ENCODE results near the gene GPR183.

GPR183 gene, protein sequence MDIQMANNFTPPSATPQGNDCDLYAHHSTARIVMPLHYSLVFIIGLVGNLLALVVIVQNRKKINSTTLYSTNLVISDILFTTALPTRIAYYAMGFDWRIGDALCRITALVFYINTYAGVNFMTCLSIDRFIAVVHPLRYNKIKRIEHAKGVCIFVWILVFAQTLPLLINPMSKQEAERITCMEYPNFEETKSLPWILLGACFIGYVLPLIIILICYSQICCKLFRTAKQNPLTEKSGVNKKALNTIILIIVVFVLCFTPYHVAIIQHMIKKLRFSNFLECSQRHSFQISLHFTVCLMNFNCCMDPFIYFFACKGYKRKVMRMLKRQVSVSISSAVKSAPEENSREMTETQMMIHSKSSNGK
- 259 to 467 reads per million in 2 donors for total RNA-seq

DNA sequence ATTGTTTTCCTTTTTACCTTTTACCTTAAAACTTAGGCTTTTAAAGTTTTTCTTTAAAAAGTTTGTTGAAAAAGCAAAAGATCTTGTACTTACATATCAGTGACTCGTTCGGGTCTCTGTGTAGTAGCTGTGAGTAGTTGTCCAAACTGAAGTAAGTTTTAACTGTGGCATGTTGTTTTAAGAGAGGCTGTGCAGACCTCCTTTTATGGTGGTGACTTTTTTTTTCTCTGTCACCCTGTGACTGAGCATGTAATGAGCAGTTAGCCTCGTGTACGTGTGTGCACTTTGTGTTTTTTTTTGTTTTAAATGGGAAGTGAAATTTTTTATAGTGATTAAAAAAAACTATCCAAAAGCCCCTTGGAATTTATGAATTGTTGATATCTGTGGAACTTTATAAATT lies at the start of gene GPR183:
TSS of gene GPR183 (minus strand) at position 153 of the 400 bp plus-strand sequence. CDS start 11,254 bp downstream, outside the sequence.
- DNase-seq = no peak

DNA sequence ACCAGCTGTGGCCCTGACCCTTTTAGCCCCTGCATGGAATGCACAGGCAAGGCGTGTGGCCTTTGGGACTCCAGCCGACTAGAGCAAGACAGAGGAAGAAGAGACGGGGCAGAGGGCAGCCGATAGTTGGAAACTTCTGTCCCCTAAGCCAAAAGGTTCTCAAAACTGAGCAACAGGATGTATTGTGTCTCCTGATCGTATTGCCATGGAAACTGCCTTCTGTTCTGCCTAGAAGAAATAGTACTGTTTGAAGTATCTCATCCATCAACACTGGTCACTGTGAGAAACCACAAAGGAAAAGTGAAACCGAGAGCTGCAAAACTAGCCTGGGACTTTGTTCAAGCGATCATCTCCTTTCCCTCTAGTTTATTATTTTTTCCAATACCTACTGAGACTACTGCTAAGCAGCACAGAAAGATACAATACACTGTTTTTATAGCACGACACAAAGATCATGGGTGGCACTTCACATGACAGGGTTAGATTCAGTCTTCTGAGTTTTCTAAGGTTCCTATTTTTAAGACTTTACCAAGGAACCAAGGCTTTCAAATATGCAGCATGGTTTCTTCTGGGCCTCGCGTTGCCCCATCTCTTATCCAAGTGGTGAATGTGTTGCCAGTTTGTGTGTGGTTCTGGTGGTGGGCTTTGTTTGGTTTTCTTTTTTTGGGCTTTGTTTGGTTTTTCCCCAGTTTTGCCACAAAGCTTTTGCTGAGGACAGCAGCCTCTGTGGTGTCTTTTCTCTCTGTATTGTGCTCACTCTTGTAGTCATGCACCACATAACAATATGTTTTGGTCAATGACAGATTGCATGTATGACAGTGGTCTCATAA lies 49.3 kb upstream of the GPR183 start:
- peak; percentile 47 for DNase-seq

DNA sequence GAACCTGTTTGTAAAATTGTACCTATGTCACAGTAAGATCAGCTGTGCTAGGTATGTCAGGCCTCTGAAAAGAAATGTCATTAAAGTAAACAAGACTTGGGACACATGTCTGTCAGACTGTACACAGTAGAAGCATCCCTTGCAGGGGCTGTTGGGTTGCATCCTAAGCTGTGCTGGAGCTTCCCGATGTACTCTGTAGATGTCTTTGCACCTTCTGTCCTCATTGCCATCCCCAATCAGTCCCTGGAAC lies 48.7 kb upstream of the GPR183 start:
- DNase-seq = no peak

DNA sequence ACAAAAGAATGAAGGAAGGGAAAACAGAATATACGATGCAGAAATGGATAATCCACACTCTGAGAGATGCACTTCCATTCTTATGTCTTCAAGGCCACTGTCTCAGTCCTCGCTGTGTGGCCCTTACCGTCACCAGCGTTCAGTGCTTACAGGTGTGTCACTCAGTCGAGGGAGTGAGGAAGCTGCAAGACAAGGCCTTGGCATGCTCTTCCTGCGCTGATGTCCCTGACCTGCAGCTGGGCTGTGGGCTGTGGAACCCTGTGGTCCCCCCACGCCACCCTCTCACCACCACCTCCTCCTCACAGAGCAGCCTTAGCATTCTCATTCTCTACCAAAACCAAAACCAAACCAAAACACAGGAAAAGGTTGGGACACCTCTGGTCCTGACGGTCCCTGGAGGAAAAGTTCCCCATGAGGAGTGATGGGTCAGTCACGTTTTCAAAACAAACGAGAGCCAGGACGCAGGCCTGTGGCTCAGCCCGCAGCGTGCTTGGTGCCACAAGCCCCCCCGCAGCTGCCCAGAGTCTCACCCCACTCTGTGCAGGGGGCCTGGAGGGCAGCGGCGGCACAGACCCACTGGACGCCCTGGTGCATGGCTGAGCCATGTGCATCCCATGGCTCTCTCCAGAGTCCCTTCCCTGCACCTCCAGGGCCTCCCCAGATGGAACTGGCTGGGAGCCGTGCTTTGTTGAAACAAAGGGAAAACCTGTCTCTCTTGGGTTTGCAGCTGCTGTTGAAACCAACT lies 48.2 kb upstream of the GPR183 start:
- no peak for DNase-seq

DNA sequence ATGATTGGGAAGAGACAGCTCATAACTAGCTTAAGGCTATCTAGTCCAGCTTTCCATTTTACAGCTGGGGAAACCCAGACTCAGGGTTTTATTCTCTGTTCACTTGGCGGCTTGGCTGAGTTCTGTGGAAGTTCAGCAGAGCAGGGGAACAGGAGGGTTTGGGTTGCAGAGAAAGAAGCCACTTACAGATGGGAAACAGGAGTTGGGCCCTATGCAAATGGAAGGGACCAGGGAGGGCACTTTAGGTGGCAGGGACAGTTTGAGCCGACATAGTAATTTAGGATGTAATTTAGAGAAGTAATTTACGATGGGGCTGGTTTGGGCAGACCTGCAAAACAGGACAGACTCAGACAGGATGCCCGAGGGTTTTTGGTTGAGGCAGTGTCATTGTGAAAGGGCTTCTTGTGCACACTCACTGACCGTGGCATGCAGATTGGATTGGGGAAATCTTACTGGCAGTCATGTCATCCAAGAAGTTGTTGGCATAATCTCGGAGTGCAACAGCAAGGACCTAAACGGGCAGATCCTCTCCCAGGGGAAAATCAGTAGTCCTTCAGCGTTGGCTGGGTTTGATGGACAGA lies 47.3 kb upstream of the GPR183 start:
- DNase-seq = no peak

DNA sequence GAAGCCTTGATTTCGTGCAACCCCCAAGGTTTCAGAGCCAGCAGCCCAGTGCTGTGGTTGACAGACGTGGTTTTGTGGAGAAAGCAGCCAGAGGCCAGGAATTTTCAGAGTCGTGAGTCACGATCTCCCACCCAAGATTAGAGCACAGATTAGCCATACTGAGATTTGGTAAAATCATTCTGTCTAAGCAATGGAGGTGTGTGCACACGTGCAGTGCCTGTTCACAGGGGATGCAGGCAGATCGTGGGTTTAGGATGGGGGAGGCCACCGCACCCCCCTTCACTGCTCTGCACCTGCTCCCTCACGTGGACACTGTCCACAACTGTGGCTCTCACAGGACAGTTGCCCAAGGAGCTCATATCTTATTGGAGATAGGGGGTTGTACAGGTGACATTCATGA lies 46.6 kb upstream of the GPR183 start:
- no peak for DNase-seq

DNA sequence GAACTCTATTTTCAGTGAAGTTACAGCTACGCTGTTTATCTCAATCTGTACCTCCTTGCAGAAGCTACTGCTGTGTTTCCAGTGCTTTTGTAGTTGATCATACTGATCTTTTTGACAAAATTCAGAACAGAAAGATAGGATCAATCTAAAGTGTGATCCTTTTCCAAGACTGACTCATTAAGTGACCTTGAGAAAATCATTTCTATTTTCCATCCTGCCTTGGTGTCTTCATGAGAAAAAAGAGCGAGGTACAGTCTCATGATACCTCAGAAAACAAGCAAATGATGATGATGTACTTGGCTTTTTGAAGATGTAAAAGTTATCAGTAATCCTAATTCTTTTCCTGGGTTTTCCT lies 46.0 kb upstream of the GPR183 start:
- no peak for DNase-seq

DNA sequence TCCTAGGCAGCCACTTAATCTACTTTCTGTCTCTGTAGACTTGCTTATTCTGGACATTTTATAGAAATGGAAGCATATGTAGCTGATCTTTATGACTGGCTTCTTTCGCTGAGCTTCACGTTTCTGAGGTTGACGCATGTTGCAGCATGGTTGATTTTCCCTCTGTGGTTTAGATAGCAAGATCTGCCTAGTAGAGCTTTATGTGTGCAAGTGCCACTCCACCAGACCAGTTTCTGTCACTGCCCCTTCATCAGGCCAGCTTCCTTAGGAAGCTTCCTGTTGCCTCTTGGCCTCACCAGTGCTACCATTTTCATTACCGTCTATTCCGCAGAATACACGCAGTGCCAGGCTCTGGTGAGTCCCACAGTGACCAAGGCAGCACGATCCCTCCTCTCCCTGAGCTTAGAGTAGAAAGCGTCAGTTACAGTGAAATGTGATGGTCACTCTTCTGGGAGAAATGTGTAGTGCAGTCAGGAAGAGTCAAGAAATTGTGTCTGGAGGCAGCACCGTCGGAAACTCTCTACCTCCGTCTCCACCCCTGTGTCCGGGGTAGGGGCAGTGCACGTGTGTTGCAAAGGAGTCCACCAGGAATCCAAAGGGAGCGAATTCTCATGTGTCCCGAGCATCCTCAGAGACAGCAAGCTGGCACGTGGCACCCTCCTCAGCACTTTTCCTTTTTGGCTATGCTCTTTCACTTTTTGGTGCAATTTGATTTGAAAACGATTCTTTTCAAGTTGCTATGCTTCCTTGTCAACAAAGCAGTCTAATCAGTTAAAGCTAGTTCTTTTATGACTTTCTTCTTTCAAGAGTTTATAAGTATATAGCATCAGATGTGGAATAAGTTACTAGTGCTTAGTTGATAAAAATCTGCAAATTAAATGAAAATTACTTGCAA lies 45.4 kb upstream of the GPR183 start:
- no peak for DNase-seq

DNA sequence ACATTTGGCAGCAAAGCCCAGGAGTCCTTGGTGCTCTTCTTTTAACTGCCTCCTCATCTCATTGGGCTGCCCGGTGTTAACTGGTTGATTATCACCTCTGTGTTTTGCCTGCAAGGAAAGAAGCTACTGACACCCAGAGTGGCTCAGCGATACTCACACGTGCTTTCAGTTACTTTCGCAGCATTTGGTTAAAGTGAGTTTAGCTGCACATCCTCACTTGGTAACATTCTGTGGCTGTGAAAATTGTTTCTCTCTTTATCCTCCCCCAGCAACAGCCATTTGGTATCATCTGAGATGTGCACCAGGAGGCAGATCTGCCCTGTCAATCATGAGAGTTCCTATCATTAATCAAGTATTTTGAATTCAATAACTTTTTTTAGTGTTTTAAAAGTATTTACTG lies 44.6 kb upstream of the GPR183 start:
- DNase-seq = no peak

DNA sequence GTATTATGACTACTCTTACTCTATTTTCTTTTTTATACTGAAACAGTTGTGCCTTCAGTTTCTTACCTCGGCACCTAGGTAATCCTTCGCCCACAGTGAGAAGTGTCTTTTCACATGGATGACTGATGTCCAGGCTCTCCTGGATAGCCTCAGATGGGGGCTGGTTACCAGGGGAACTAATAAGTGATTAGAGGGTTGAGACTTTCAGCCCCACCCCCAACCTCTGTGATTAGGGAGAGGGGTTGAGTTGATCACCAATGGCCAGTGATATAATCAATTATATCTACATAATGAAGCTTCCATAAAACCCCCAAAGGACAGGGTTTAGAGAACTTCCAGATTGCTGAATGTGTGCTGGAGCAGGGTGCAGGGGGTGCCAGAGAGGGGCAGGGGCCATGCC lies 43.0 kb upstream of the GPR183 start:
- no peak for DNase-seq

DNA sequence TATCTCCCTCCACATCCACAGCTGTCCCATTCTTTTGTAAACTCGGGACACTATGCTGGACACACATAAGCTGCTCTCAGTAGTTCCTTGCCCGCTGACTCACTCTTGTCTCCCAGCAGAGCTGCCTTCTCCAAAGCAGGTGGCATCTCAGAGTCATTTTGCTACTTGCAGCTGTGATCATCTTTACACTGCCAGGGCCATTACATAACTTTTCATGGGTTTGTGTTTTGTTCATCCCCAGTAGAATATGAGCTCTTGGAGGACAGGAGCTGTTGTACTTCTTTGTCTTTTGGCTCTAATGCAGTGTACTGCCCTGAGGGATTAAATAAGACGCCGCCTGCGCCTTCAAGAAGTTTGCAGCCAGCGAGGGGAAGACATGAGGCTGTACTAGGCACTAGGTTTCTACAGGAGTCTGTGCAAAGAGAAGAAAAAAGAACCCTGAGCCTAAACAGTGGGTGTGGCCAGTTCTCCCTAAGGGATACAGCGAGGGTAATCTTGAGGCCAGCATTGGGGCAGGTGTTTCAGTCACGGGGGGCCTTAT lies 40.8 kb upstream of the GPR183 start:
- DNase-seq = no peak

DNA sequence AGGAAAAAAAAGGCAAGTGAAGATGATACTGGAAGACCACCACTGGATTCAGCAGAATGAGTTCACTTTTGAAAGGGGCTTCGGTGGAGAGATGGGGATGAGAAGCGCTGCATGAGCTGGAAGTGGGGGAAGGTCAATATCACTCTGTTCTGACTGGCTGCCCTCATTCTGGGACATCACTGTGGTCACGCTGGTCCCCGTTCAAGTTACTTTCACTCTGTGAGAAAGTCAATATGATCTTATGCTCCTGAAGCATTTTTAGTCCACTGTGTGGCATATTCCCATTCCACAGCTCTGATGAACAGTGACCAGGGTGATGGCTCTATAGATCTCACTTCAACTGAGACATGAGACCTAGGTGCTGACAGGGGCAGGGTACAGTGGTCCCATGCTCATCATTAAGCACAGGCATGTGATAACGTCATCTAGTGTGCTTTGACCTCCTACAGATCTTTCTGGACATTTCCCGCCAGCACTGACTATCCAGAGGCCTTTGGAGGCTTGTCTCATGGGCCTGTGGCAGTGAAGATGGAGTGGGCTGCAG lies 40.2 kb upstream of the GPR183 start:
- DNase-seq = no peak

DNA sequence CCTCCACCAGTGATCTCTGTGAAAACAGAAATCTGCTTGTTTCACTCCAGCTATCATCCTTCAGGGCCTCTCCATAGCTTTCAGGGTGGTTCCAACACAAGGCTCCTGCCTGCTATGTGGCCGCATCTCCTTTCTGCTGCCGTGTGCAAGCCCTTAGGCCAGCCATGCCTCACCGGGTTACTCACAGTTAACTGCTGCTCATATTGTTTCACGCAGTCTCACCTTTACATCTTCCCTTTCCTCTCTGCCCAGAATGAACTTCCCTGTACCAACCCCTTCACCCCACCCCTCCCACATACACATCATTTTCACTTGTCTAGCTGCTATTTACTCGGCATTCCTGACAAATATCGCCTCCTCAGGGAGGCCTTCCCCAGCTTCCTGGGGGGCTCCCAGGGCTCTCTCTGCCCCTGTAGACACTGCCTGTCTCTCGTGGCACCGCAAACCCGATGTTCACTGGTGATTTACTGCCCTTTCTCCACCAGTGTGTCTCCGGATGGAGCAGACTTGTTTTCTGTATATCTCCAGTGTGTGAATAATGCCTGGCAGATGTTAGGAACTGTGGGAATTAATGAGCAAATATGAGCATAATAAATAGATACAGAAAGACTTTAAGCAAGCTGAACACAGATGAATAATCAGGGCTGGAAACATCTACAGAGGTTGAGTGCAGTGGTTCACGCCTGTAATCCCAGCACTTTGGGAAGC lies 39.3 kb upstream of the GPR183 start:
- no peak for DNase-seq

DNA sequence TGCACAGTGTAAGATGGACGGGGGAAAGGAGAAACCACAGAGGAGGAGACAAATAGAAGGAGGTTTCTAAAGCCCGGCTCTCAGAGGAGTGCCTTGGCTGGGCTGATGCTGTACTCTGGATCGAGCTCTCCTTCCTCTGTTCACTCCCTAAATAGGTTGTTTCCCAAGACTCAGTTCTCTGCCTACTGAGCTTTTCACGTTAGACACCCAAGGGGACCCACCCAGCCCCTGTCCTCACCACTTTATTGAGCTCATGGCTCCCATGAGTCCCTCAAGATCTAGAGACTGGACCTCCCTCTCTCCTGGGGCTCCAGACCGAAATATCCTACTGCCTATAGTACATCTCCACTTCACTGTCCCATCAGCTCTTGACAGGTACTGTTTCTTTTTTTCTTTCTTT lies 38.1 kb upstream of the GPR183 start:
- DNase-seq = no peak

DNA sequence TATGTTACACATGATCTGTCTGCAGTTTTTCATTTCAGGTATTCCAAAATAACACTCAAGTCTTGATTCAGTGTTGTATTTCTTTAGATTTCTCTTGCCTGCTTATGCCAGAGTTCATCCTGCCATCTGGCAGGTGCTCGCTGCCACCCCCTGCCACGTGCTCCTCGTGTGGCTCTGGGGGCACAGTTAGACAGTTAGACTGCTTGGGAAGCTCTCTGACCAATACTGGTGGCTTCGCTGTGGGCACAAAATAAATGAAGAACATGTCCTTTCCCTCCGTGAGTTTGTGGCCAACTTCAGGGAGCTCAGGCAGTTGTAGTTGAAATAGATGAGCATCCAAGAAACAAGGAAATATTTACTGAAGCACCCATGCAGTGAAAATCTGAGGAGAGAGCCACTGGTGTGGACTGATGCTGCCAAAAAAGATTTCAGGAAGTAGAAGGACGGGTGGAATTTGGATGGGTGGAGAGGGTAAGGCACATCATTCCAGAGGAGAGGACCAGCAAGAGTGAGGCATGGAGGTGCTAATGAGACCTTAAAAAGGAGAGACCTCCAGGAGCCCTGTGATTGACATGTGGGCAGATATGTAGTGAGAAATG lies 37.5 kb upstream of the GPR183 start:
- no peak for DNase-seq

DNA sequence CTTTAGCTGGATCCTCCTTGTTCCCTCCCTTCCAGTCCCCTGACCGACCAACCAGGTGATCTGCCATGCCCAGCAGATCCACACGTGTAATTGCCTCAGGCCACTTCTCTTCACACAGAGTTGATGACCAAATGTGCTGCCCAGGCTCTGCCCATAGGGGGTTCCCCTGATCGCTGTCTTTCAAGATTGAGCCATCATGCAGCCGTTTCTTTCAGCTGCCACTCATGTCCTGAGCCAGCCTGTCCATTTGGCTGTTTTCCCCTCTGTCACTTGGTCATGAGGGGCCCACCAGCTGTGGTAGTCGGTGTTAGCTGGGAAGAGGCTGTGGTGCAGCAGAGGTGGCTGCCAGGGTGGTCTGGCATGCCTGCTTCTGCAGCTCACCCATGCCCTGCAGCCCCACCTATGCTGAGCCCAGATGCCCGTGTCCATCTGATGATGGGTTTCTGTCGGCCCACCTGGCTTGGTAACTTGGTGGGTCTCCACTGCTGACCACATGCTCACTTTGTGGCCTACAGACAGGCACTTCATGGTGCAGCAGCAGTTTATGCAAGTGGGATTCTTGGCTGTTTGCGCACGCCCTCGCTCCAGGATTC lies 35.6 kb upstream of the GPR183 start:
- DNase-seq = no peak

DNA sequence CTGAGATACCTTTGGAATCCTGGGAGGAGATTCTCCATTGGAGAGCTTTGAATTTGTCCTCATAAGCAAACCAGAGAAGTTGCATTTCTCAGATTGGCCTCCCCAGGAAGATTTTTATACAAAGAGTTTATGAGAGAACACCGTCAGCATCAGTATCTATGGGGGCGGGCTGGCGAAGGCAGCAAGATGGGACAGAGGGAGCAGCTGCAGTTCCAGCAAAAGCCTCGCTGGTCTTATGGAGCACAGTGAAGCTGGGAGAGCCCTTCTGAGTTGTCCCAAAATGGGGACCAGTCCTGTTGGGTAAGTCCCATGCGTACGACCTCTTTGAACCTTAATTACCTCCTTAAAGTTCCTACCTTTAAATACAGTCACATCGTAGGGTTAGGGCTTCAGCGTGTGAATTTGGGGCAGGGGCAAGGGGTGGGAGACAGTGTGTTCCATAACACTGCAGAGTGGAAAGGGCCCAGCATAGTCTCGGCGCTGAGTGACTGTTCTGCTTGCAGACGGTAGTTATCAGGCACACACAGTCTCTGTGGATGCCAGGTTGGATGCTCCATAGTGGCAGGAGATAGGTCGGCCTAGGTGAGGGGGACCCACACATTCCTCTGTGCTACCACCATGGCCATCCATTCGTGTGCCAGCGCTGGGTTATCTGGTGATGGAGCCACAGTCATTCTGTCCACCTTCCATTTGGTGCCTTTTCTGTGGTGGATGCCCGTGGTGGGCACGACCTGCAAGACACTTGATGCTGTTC lies 34.9 kb upstream of the GPR183 start:
- DNase-seq = no peak

DNA sequence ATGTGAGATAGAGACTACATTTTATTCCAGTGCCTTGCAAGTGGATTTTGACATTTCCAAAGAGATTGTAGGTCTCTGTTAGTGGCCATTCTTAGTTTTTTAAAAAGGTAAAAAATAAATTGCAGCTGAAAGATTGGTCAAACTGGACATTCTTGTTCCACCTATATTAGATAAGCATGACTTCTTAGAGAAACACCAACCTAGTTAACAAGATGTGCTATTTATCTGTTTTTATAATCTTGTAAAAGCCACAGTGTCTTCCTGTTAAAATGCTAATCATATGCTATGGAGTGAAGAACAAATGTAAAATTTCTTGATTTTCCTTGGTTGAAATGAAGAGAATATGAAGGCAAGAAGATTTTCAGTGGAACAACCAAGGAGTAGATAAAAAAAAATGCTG lies 33.4 kb upstream of the GPR183 start:
- no peak for DNase-seq

DNA sequence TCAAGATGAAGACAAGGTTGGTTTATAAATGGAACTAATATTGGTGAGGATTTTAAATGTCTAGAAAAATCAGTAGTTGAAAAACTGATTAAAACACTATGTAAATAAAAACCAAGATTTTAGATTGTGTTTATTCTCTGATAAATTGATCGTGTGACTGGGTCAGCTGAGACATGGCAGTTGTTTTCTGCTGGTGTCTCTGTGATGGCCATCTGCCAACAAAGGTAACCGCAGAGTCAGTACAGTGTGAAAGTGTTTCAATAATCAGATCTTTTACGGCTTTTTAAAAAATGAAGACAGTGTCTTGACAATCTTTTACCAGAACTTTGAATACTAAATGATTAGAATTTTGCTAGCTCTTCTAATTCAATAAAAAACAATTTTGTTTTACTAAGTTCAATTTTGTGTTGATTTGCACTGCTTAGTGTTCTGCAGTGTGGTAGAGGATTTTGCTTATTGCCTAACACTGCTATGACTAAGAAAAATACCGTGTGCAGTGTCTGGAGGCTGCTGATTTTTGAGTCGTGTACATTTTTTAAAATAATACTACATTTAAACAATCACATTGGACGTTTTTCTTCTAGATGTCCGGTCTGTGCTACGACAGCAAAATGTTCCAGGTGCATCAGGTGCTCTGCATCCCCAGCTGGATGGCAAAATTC lies 32.7 kb upstream of the GPR183 start:
- DNase-seq = peak; percentile 54
